NB4 (cell line): ENCODE data around the gene FCRL4.

ENCODE experiments used
- POLR2A ChIP-seq: IDR thresholded peaks from 2 replicates; pipeline ENCODE4 v1.6.1; 2011; ENCODE audit warnings: mild to moderate bottlenecking; ENCODE audit not compliant: insufficient read length; ENCODE audit errors: extremely low read depth
- TF ChIP-seq, protein P1 (sequence below): IDR thresholded peaks from one replicate; pipeline ENCODE4 v1.5.1; 2012; ENCODE audit warnings: low read depth, low read length
- TF ChIP-seq, protein P2 (sequence below): IDR thresholded peaks from 2 replicates; pipeline ENCODE4 v1.6.1; 2011; ENCODE audit warnings: low read depth, low read length

DNA sequence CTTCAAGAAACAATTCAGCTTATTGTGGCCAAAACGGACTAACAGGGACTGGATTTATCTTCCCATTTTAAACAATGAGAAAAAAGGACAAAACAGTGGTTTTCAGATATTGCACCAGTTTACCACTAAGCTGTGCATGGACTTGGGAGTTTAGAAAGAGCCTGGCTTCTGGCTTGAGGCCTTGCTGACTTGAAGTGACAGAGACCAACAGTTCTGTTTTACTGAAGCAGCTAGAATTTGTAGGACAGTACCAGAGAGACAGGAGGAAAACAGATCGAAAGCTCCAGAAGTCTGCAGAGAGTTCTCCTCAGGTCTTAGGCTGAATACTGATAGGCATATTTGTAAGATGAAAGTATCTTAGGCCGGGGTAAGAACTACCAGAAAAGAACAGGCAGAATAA is 20.5 kb downstream of the FCRL4 start:
- TF ChIP-seq POLR2A, result no peak
- TF ChIP-seq, protein P1, sequence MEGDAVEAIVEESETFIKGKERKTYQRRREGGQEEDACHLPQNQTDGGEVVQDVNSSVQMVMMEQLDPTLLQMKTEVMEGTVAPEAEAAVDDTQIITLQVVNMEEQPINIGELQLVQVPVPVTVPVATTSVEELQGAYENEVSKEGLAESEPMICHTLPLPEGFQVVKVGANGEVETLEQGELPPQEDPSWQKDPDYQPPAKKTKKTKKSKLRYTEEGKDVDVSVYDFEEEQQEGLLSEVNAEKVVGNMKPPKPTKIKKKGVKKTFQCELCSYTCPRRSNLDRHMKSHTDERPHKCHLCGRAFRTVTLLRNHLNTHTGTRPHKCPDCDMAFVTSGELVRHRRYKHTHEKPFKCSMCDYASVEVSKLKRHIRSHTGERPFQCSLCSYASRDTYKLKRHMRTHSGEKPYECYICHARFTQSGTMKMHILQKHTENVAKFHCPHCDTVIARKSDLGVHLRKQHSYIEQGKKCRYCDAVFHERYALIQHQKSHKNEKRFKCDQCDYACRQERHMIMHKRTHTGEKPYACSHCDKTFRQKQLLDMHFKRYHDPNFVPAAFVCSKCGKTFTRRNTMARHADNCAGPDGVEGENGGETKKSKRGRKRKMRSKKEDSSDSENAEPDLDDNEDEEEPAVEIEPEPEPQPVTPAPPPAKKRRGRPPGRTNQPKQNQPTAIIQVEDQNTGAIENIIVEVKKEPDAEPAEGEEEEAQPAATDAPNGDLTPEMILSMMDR, result no peak
- TF ChIP-seq, protein P2, sequence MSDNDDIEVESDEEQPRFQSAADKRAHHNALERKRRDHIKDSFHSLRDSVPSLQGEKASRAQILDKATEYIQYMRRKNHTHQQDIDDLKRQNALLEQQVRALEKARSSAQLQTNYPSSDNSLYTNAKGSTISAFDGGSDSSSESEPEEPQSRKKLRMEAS, result no peak
